Fibroblast of lung (primary cell): ENCODE results near the gene ATP6V0B. TPM values are rescaled to one million over a fixed set of nuclear protein-coding genes. Genes with fewer than 3 reads are reported as not detected.

ENCODE experiments used
- DNase-seq, 2 donors: peaks; one replicate each; pipeline versions ENCODE4 v3.0.0 to v3.0.0-alpha.2; 2010; ENCODE audit warnings: low read depth in 2 of 2
- H2AFZ ChIP-seq: 2 replicates; pipeline ENCODE4 v1.5.1; 2012; ENCODE audit warnings: low read length, control low read depth, inconsistent platforms
- H3K27ac ChIP-seq: 2 replicates; pipeline ENCODE4 v1.5.1; 2011; ENCODE audit warnings: low read length, control low read depth; ENCODE audit not compliant: insufficient read depth
- H3K27me3 ChIP-seq: 2 replicates; pipeline ENCODE4 v1.5.1; 2011; ENCODE audit warnings: mild to moderate bottlenecking, low read length; ENCODE audit not compliant: control insufficient read depth, insufficient read depth
- H3K36me3 ChIP-seq: 2 replicates; pipeline ENCODE4 v1.5.1; 2011; ENCODE audit warnings: low read length; ENCODE audit not compliant: control insufficient read depth, insufficient read depth
- H3K4me1 ChIP-seq: 2 replicates; pipeline ENCODE4 v1.5.1; 2011; ENCODE audit warnings: low read length; ENCODE audit not compliant: control insufficient read depth, insufficient read depth; ENCODE audit errors: extremely low read depth
- H3K4me2 ChIP-seq: 2 replicates; pipeline ENCODE4 v1.5.1; 2011; ENCODE audit warnings: low read length, control low read depth; ENCODE audit not compliant: insufficient read depth; ENCODE audit errors: extremely low read depth
- H3K4me3 ChIP-seq, 4 experiments: fragments of 200-600 bp in 1 of 4; sonication (generic) in 1 of 4; replicated peaks in 1 of 4; 2 replicates each; pipeline ENCODE4 v1.5.1; 2011 to 2016; ENCODE audit warnings: low read length in 4 of 4, low read depth in 3 of 4, mild to moderate bottlenecking in 3 of 4, control low read depth in 2 of 4, inconsistent platforms in 1 of 4, mixed read lengths in 1 of 4; ENCODE audit not compliant: insufficient read depth in 1 of 4; ENCODE audit errors: control extremely low read depth in 1 of 4
- H3K79me2 ChIP-seq: 2 replicates; pipeline ENCODE4 v1.5.1; 2012; ENCODE audit warnings: mild to moderate bottlenecking, low read length, inconsistent platforms; ENCODE audit not compliant: control insufficient read depth, insufficient read depth
- H3K9ac ChIP-seq: 2 replicates; pipeline ENCODE4 v1.5.1; 2011; ENCODE audit warnings: mild to moderate bottlenecking, low read length, control low read depth; ENCODE audit not compliant: insufficient read depth
- H3K9me3 ChIP-seq: 2 replicates; pipeline ENCODE4 v1.5.1; 2012; ENCODE audit warnings: low read depth, low read length; ENCODE audit not compliant: control insufficient read depth, insufficient read depth
- H4K20me1 ChIP-seq: 2 replicates; pipeline ENCODE4 v1.5.1; 2011; ENCODE audit warnings: low read length; ENCODE audit not compliant: control insufficient read depth, insufficient read depth; ENCODE audit errors: extremely low read depth
- CTCF ChIP-seq, 2 donors: IDR thresholded peaks in 1 of 2; conservative IDR thresholded peaks in 1 of 2; 1 replicate in 1 of 2; 2 replicates in 1 of 2; pipeline ENCODE4 v1.5.1; 2011 to 2012; ENCODE audit warnings: low read length in 2 of 2, control low read depth in 1 of 2, inconsistent platforms in 1 of 2, low read depth in 1 of 2, mild to moderate bottlenecking in 1 of 2
- EZH2 ChIP-seq: IDR thresholded peaks from 2 replicates; pipeline ENCODE4 v1.5.1; 2012; ENCODE audit warnings: low read length, control low read depth, mild to moderate bottlenecking; ENCODE audit errors: missing control alignments
- polyA plus RNA-seq, 2 donors: library from polyadenylated mRNA; depleted of rRNA in 1 of 2; stranded (reverse) in 1 of 2; unstranded in 1 of 2; fragments of >200 nt; gene quantifications; 2 replicates each; pipeline ENCODE4 v1.2.1, GENCODE V29; 2011 to 2012; ENCODE audit warnings: missing spikeins in 1 of 2
- total RNA-seq: library from RNA; depleted of rRNA; stranded (reverse); fragments of >200 nt; gene quantifications from 2 replicates; pipeline ENCODE4 v1.2.1, GENCODE V29; 2014

ATP6V0B gene
- total and polyA plus RNA-seq, 2 donors (not counting 1 experiment from before 2014, with no cell fraction given) = 83.5 to 121 TPM

GRCh38 chr1:43981636-43982035 is 6.9 kb downstream of the ATP6V0B start:
- no peak overlapping the region for H3K27ac ChIP-seq
- no peaks in the 10 kb centered on the region for H3K9me3 ChIP-seq
- H4K20me1 ChIP-seq = no peaks in the 10 kb centered on the region
- H3K36me3 ChIP-seq = peaks cover 22% of the 10 kb centered on the region
- peaks cover 8% of the 10 kb centered on the region for H3K4me1 ChIP-seq
- H3K4me3 ChIP-seq = no peak overlapping the region
- no peaks in the 10 kb centered on the region for H3K27me3 ChIP-seq
- no peak overlapping the region for H3K4me2 ChIP-seq
- H3K9ac ChIP-seq = no peak overlapping the region
- TF ChIP-seq CTCF (conservative IDR thresholded peaks at IDR 0.05 in 1 of 2, IDR thresholded peaks at IDR 0.05 in 1 of 2; ENCODE audit: low read depth in 1 of 2, low read length in 2 of 2) (no peak), EZH2 (no peak)
- peaks cover 38% of the 10 kb centered on the region for H3K79me2 ChIP-seq
- DNase-seq = no peak
- H2AFZ ChIP-seq = no peak overlapping the region

- Histone ChIP-seq H2AFZ (no peak overlapping the region), H3K4me1 (peaks cover 5% of the 10 kb centered on the region), H3K27ac (no peak overlapping the region), H3K36me3 (peaks cover 18% of the 10 kb centered on the region), H4K20me1 (no peaks in the 10 kb centered on the region), H3K4me3 (no peak overlapping the region), H3K4me2 (no peak overlapping the region), H3K27me3 (no peaks in the 10 kb centered on the region), H3K9me3 (no peaks in the 10 kb centered on the region), H3K9ac (no peak overlapping the region), H3K79me2 (peaks cover 37% of the 10 kb centered on the region)
- DNase-seq = no peak
- TF ChIP-seq CTCF (conservative IDR thresholded peaks at IDR 0.05 in 1 of 2, IDR thresholded peaks at IDR 0.05 in 1 of 2; ENCODE audit: low read depth in 1 of 2, low read length in 2 of 2) (no peak), EZH2 (no peak)
These were observed 7.5 kb downstream of the ATP6V0B start for GRCh38 chr1:43982241-43982640.

- H3K36me3 ChIP-seq = peaks cover 18% of the 10 kb centered on the region
- H2AFZ ChIP-seq = no peak overlapping the region
- no peak for TF ChIP-seq EZH2
- no peak for TF ChIP-seq CTCF (conservative IDR thresholded peaks at IDR 0.05 in 1 of 2, IDR thresholded peaks at IDR 0.05 in 1 of 2; ENCODE audit: low read depth in 1 of 2, low read length in 2 of 2)
- H3K9me3 ChIP-seq = no peaks in the 10 kb centered on the region
- H4K20me1 ChIP-seq = no peaks in the 10 kb centered on the region
- no peak overlapping the region for H3K9ac ChIP-seq
- peaks cover 34% of the 10 kb centered on the region for H3K79me2 ChIP-seq
- no peak overlapping the region for H3K27ac ChIP-seq
- H3K27me3 ChIP-seq = no peaks in the 10 kb centered on the region
- H3K4me2 ChIP-seq = no peak overlapping the region
- no peak overlapping the region for H3K4me3 ChIP-seq
- peaks cover 5% of the 10 kb centered on the region for H3K4me1 ChIP-seq
- no peak for DNase-seq
These were observed 8.0 kb downstream of the ATP6V0B start for GRCh38 chr1:43982808-43983207.
